Ishikawa (cell line): ENCODE results near the gene SETD6.

Experiments used
- CEBPB ChIP-seq: IDR thresholded peaks from 2 replicates; pipeline ENCODE4 v1.6.1; 2012
- CREB1 ChIP-seq: IDR thresholded peaks from 2 replicates; pipeline ENCODE4 v1.6.1; 2012; ENCODE audit warnings: low read depth
- EGR1 ChIP-seq: IDR thresholded peaks from 2 replicates; pipeline ENCODE4 v1.6.1; 2012
- EP300 ChIP-seq: IDR thresholded peaks from 2 replicates; pipeline ENCODE4 v1.6.1; 2012; ENCODE audit warnings: borderline replicate concordance
- MAX ChIP-seq: IDR thresholded peaks from 2 replicates; pipeline ENCODE4 v1.6.1; 2012
- NFIC ChIP-seq: IDR thresholded peaks from 2 replicates; pipeline ENCODE4 v1.6.1; 2012

- TF ChIP-seq NFIC, result no peak
- no peak for TF ChIP-seq MAX
- no peak for TF ChIP-seq CEBPB
- TF ChIP-seq EP300, result no peak
- TF ChIP-seq EGR1, result no peak
- no peak for TF ChIP-seq CREB1
Measured at GRCh38 chr16:58542291-58542690, 27.0 kb downstream of the SETD6 start.
